IgD-negative memory B cell (primary cell): ENCODE results near the gene AIPL1. TPM values are rescaled to one million over a fixed set of nuclear protein-coding genes. Genes with fewer than 3 reads are reported as not detected.

ENCODE experiments used
- H3K27ac Mint-ChIP-seq, 3 donors: one replicate each; pipeline ENCODE4 v1.8.0; 2020 to 2022; ENCODE audit warnings: mild to moderate bottlenecking in 3 of 3, mixed read lengths in 3 of 3, moderate library complexity in 1 of 3
- H3K27me3 Mint-ChIP-seq: one replicate; pipeline ENCODE4 v1.8.0; 2021; ENCODE audit warnings: mixed read lengths
- H3K36me3 Mint-ChIP-seq: one replicate; pipeline ENCODE4 v1.8.0; 2020; ENCODE audit warnings: mild to moderate bottlenecking, mixed read lengths
- H3K4me1 Mint-ChIP-seq, 3 donors: one replicate each; pipeline ENCODE4 v1.8.0; 2020 to 2022; ENCODE audit warnings: mixed read lengths in 3 of 3, mild to moderate bottlenecking in 1 of 3
- H3K4me3 Mint-ChIP-seq, 4 donors: one replicate each; pipeline ENCODE4 v1.8.0; 2020 to 2022; ENCODE audit warnings: mild to moderate bottlenecking in 4 of 4, mixed read lengths in 4 of 4, moderate library complexity in 3 of 4
- H3K9me3 Mint-ChIP-seq, 3 donors: one replicate each; pipeline ENCODE4 v1.8.0; 2020 to 2021; ENCODE audit warnings: mixed read lengths in 3 of 3, mild to moderate bottlenecking in 1 of 3
- polyA plus RNA-seq: library from polyadenylated mRNA; unstranded; fragments of 300-500 nt; fragmentation: Illumina TruSeq; gene quantifications from one replicate; pipeline ENCODE4 v1.2.3, GENCODE V29; 2021

The AIPL1 gene
- polyA plus RNA-seq, 1 donor from 2014 or later = not detected

- Mint-ChIP-seq H3K9me3 (no peaks in the 10 kb centered on the region), H3K4me3 (peak overlapping the region; percentile 86 to 96 (median 91)), H3K27me3 (peaks cover 2% of the 10 kb centered on the region)
Measured at GRCh38 chr17:6444571-6445335, 9.8 kb upstream of the AIPL1 start.

GRCh38 chr17:6443692-6444570, 9.0 kb upstream of the AIPL1 start, which contains the start of gene PIMREG:
Gene PIMREG (plus strand): TSS chr17:6444455. CDS start chr17:6445111, 656 bp downstream.
- H3K9me3 Mint-ChIP-seq = no peaks in the 10 kb centered on the region
- peaks cover 2% of the 10 kb centered on the region for H3K27me3 Mint-ChIP-seq
- H3K4me3 Mint-ChIP-seq = peak within 1 kb of the TSS; percentile 86 to 96 (median 91)
- peaks cover 8 to 12% (median 9%) of the 10 kb centered on the region in 3 donors for H3K4me1 Mint-ChIP-seq
- H3K27ac Mint-ChIP-seq = peak within 1 kb of the TSS; percentile 65 to 88 (median 69)
- H3K36me3 Mint-ChIP-seq = peaks cover 1% of the 10 kb centered on the region

More at GRCh38 chr17:6444571-6445335, 9.8 kb upstream of the AIPL1 start:
- Mint-ChIP-seq H3K36me3 (peaks cover 1% of the 10 kb centered on the region), H3K27ac (peak overlapping the region in 2 of 3 donors; percentile 69 to 88), H3K4me1 (peaks cover 8 to 12% (median 9%) of the 10 kb centered on the region in 3 donors)

GRCh38 chr17:6442775-6443174, 7.9 kb upstream of the AIPL1 start:
- H3K36me3 Mint-ChIP-seq = peaks cover 1% of the 10 kb centered on the region
- H3K27ac Mint-ChIP-seq = no peak overlapping the region
- H3K9me3 Mint-ChIP-seq = no peaks in the 10 kb centered on the region
- H3K4me1 Mint-ChIP-seq = peaks cover 8 to 12% (median 9%) of the 10 kb centered on the region in 3 donors
- peak overlapping the region in 2 of 4 donors; percentile 22 to 90 for H3K4me3 Mint-ChIP-seq
- peaks cover 5% of the 10 kb centered on the region for H3K27me3 Mint-ChIP-seq

GRCh38 chr17:6439951-6440350, 5.0 kb upstream of the AIPL1 start:
- Mint-ChIP-seq H3K4me3 (no peak overlapping the region), H3K4me1 (peaks cover 8 to 12% (median 11%) of the 10 kb centered on the region in 3 donors), H3K27ac (no peak overlapping the region), H3K36me3 (peaks cover 1% of the 10 kb centered on the region), H3K27me3 (peaks cover 15% of the 10 kb centered on the region), H3K9me3 (no peaks in the 10 kb centered on the region)

- Mint-ChIP-seq H3K36me3 (no peaks in the 10 kb centered on the region), H3K27ac (no peak overlapping the region), H3K9me3 (no peaks in the 10 kb centered on the region), H3K27me3 (peaks cover 20% of the 10 kb centered on the region), H3K4me1 (peaks cover 0 to 2% (median 0%) of the 10 kb centered on the region in 3 donors), H3K4me3 (no peak overlapping the region)
Measured at GRCh38 chr17:6437956-6438355, 3.0 kb upstream of the AIPL1 start.

GRCh38 chr17:6437466-6437865, 2.5 kb upstream of the AIPL1 start:
- no peak overlapping the region for H3K27ac Mint-ChIP-seq
- no peaks in the 10 kb centered on the region for H3K36me3 Mint-ChIP-seq
- H3K9me3 Mint-ChIP-seq = no peaks in the 10 kb centered on the region
- H3K4me3 Mint-ChIP-seq = no peak overlapping the region
- peaks cover 0 to 2% (median 0%) of the 10 kb centered on the region in 3 donors for H3K4me1 Mint-ChIP-seq
- peaks cover 20% of the 10 kb centered on the region for H3K27me3 Mint-ChIP-seq

- Mint-ChIP-seq H3K27ac (no peak overlapping the region), H3K27me3 (peaks cover 20% of the 10 kb centered on the region), H3K9me3 (peaks cover 0 to 7% (median 4%) of the 10 kb centered on the region in 3 donors), H3K4me1 (peaks cover 0 to 4% (median 2%) of the 10 kb centered on the region in 3 donors), H3K36me3 (peaks cover 4% of the 10 kb centered on the region), H3K4me3 (no peak overlapping the region)
Measured at GRCh38 chr17:6435968-6436367, 1.0 kb upstream of the AIPL1 start.

GRCh38 chr17:6430769-6431168, 4.2 kb downstream of the AIPL1 start:
- Mint-ChIP-seq H3K4me1 (peaks cover 8 to 13% (median 10%) of the 10 kb centered on the region in 3 donors), H3K27ac (no peak overlapping the region), H3K4me3 (no peak overlapping the region), H3K36me3 (peaks cover 7% of the 10 kb centered on the region), H3K27me3 (peaks cover 7% of the 10 kb centered on the region), H3K9me3 (peaks cover 3 to 7% (median 7%) of the 10 kb centered on the region in 3 donors)

- H3K4me1 Mint-ChIP-seq = peaks cover 8 to 13% (median 10%) of the 10 kb centered on the region in 3 donors
- H3K9me3 Mint-ChIP-seq = peaks cover 3 to 7% (median 7%) of the 10 kb centered on the region in 3 donors
- no peak overlapping the region for H3K27ac Mint-ChIP-seq
- H3K4me3 Mint-ChIP-seq = no peak overlapping the region
- peaks cover 6% of the 10 kb centered on the region for H3K27me3 Mint-ChIP-seq
- peaks cover 7% of the 10 kb centered on the region for H3K36me3 Mint-ChIP-seq
Measured at GRCh38 chr17:6429266-6429665, 5.7 kb downstream of the AIPL1 start.

- Mint-ChIP-seq H3K27ac (no peak overlapping the region), H3K4me1 (peaks cover 8 to 13% (median 10%) of the 10 kb centered on the region in 3 donors), H3K9me3 (peaks cover 3 to 7% (median 7%) of the 10 kb centered on the region in 3 donors), H3K4me3 (no peak overlapping the region), H3K36me3 (peaks cover 7% of the 10 kb centered on the region), H3K27me3 (peaks cover 2% of the 10 kb centered on the region)
Measured at GRCh38 chr17:6428207-6428965, 6.5 kb downstream of the AIPL1 start.

- peaks cover 2% of the 10 kb centered on the region for H3K27me3 Mint-ChIP-seq
- peaks cover 3 to 7% (median 7%) of the 10 kb centered on the region in 3 donors for H3K9me3 Mint-ChIP-seq
- H3K27ac Mint-ChIP-seq = no peak overlapping the region
- peaks cover 8 to 13% (median 11%) of the 10 kb centered on the region in 3 donors for H3K4me1 Mint-ChIP-seq
- H3K36me3 Mint-ChIP-seq = peaks cover 7% of the 10 kb centered on the region
- peak overlapping the region in 3 of 4 donors; percentile 4 to 16 (median 14) for H3K4me3 Mint-ChIP-seq
Measured at GRCh38 chr17:6427279-6427781, 7.6 kb downstream of the AIPL1 start.

- Mint-ChIP-seq H3K4me3 (no peak overlapping the region), H3K27me3 (peaks cover 2% of the 10 kb centered on the region), H3K36me3 (peaks cover 5% of the 10 kb centered on the region), H3K4me1 (peaks cover 8 to 13% (median 10%) of the 10 kb centered on the region in 3 donors), H3K9me3 (peaks cover 3 to 5% (median 3%) of the 10 kb centered on the region in 3 donors), H3K27ac (no peak overlapping the region)
Measured at GRCh38 chr17:6426356-6427101, 8.4 kb downstream of the AIPL1 start.

GRCh38 chr17:6425407-6425806, 9.5 kb downstream of the AIPL1 start:
- H3K36me3 Mint-ChIP-seq = no peaks in the 10 kb centered on the region
- peaks cover 0 to 2% (median 0%) of the 10 kb centered on the region in 3 donors for H3K9me3 Mint-ChIP-seq
- H3K27ac Mint-ChIP-seq = peak overlapping the region in 1 of 3 donors; percentile 39
- H3K4me1 Mint-ChIP-seq = peaks cover 8 to 13% (median 8%) of the 10 kb centered on the region in 3 donors
- H3K4me3 Mint-ChIP-seq = no peak overlapping the region
- H3K27me3 Mint-ChIP-seq = peaks cover 2% of the 10 kb centered on the region
